NT2/D1 (cell line): ENCODE measurements around the gene SNAI3.

Source experiments
- SUZ12 ChIP-seq: IDR thresholded peaks from 2 replicates; pipeline ENCODE4 v1.6.1; 2011; ENCODE audit not compliant: insufficient read length, insufficient read depth; ENCODE audit errors: extremely low read depth
- YY1 ChIP-seq: IDR thresholded peaks from 2 replicates; pipeline ENCODE4 v1.6.1; 2011; ENCODE audit not compliant: insufficient read length, insufficient read depth
- ZNF274 ChIP-seq: IDR thresholded peaks from 2 replicates; pipeline ENCODE4 v1.6.1; 2011; ENCODE audit warnings: mild to moderate bottlenecking, low read depth, low read length

DNA sequence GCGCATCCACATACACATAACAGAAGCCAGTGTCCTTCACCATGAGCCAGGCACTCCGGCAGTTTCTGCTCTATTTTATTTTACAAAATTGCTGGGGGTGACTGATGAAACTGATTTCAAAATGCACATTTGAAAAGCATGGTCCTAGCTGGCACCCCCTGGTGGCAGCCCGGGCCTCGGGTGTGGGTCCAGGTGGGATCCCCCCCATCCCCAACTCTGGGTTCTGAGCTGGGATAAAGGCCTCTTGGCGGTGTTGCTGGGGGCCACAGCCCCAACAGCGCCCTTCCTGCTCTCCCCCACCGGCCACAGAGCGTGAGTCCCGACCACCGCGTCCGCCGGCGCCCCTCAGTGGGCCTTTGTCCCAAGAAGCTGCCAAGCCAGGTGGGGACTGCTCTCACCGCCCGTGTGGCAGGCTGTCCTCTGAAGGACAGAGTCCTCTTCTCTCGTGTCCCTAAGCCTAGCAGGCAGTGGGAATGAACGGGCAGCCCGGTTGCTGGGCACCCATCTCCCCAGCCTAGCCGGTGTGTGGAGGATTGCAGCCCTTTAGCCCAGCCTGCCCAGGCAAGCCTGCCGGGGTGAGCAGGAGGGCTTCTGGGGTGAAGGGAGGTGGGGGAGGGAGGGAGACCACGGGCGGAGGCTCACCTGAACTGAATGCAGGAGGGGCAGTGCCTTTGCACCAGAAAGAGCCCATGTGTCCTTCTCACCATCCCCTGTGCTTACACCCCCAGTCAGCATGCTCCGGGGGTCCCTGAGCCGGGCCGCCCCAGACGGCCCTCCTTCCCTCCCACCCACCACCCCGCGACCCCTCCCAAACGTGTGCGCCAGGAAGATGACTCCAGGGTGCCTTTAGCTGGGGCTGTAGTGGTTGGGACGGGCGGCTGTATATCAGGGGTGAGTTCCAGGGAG, 898 bp downstream of the SNAI3 start:
- TF ChIP-seq SUZ12 = no peak
- TF ChIP-seq ZNF274 = no peak
- no peak for TF ChIP-seq YY1
